T follicular helper cell (primary cell): ENCODE results near the gene PBX1.

Source experiments
- DNase-seq: peaks from one replicate; pipeline ENCODE4 v3.0.0-alpha.2; 2020; ENCODE audit warnings: low read depth

The PBX1 gene

DNA sequence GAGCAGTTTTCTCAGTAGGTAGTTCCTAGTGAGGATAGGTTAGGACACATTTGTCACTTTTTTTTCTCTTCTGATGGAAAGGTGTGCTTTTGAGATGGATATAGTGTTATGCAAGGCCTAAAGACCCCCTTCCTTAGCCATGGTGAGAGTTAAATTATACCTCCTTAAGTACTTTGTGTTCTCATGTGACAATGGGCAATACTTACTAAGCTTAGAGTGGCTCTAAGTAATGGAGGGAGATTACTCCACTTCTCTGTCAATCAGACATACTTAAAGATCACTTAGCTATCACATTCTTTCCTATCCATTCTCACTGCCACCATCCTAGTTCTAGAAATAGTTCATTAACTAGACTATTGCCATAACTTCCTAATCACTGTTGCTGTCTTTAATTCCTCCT, 265.6 kb downstream of the PBX1 start:
- no peak for DNase-seq

DNA sequence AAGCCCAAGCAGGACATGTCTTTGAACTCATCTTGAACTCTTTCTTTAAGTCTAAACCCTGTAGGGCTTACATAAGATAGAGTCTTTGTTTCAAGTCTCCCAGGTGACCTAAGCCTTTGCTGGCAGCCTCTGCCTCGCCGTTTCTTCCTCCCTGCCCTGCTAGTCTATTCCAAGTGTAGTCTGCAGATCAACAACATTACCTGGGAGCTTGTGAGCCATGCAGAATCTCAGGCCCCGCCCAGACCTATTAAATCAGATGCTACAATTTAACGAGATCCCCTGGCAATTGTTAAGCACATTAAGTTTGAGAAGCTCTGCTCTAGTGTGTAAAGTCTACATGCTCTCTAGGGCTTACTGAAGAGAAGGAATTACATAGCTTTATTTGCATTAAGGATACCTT, 271.6 kb downstream of the PBX1 start:
- no peak for DNase-seq

DNA sequence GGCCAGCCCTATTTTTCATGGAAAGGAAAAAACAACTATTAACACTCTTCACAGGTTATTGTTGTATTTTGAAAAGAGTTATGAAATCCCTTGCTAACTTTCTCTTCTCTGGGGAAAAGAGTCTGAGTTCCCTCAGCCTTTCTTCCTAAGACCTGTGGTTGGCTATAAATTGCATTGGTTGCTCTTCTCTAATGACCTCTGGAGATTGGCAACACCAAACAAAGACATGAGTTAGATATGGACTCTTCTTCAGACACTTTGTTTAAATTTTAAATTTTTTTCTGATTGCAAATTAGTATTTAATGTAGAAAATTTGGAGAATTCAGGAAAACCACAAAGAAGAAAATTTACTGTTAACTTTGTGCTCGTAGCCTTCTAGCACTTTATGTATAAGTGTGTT, 275.7 kb downstream of the PBX1 start:
- DNase-seq, result no peak

DNA sequence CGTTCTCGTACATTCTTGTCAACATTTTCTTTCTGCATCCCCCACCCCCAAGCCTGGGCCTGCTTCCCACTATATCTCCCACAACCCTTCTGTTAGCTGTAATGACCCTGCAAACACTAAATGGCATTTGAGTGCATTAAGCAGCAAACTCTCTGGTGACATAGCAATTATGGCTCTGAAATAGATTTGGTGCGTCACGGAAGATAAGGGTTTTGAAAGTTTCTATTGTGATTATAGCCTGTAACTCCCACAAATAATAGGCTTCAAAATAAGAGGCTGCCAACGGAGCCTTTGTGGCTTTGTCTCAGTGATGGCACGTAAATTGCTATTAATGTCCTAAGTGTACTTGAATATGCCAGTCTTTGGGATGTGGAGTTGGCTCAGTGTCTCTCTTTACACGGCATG, 277.6 kb downstream of the PBX1 start:
- DNase-seq, result no peak

DNA sequence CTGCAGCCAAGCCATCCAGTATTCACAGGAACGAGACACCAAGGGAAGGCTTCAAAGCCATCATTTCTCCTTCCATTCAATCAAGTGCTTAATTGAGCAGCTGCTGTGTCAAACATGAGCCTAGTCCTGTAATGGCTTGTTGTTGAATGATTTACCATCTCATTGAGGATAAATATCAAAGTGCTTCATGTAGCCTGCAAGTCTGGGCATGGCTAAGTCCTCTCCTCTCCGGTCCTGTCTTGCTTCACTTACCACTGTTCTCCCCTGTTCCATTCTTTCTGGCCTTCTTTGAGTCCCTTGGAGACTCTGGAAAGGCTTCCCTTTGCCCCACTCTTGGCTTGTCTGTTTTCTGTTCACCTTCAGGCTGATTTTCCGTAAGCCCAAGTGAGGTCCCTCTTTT, 279.8 kb downstream of the PBX1 start:
- DNase-seq, result no peak

DNA sequence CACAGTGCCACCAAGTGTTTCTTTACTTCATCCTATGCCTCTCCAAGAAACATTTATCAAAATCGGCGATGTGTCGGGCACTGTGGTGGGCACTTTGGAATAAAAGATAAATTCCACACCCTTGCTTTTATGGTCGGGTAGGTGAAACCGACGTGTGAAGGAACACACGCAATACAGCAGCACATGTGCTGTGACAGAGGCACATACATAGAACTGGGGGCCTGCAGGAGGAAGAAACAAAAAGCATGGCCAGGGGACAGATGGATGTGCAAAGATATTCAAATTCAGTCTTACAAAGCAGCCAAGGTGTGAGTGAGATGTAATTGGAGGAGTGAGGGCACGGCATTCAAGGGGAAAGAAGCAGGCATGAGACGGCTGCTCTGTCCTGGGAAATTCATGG, 282.0 kb downstream of the PBX1 start:
- DNase-seq, result no peak

DNA sequence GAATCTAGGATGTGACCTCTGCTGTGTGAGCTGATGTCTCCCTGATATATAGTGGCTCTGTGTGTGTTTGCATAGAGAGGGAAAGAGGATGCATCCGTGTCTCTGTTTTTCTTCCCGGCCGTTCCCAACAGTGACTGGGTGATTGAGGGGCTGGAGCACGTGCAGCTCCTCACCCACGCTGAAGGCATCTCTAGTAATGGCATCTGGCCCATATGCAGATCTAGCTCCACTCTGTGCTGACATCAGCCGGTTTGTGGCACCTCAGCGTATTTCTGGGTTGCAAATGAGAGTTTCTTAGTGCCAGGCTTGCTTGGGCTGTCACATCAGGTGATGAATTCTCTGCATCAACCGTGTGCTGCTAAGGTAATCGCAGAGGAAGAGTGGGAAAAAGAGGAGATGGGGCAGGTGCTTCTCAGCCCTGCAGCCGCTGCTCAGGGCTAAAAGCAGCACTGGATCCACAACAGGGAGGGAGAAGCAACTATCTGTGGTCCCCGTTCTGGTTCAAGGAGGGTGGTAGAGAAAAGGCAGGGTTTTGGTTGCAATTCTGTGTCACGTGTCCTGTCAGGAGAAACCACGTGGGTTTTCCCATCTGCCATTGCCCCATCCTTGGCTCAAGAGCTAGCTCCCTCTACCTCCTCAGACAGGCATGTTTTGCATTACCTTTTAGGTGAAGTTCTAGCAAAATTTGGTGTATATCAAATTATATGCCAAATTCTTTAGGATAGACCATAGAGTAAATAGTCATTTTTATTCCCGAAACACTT, 282.9 kb downstream of the PBX1 start:
- no peak for DNase-seq

DNA sequence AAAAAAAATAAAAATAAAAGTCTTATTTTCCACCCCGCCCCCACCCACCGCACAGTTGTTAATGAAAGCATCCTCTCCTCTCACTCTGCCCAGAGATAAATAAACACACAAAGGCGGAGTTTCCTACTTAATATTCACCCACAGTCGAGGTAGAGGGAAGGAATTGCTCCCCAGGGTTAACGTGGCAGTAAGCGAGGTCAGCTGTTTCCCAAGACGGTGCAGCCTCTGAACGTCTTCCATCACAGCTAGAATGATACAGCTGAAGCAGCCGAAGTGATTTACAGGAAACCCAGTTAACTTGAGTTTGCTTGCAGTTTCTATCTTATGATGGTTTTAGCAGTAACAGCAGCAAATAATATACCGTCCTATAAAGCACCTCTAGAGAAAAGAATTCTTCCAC, 283.9 kb downstream of the PBX1 start:
- no peak for DNase-seq

DNA sequence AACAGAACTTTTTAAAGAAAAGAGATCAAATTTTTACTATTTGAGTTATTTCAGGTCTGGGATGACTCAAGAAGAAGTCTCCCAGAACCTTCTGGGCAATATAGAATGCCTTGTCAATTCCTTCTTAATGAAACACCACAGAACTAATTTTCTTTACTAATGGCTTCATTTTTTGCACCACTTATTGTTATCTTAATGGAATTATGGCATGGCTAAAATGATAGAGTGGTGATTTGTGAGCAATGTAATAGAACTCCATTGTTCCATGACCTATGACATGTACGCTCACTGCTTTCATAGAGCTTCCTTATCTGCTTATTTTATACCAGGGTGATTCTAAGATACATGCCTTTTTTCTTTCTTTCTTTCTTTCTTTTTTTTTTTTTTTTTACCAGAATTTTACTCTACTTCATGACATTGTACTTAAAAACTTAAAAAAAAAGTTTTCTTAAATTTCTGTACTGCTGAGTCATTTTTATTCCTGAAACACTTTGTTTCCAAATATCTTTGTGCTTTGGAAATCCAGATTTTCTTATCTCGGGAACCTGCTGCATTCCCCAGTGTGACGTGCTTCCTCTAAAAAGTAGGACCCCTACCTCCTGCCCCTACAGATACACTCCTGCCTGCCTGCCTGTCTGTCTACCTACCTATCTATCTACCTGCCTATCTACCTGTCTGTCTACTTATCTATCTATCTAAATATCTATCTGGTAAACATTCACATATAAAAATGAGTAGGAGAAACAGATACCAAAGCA, 284.9 kb downstream of the PBX1 start:
- no peak for DNase-seq

DNA sequence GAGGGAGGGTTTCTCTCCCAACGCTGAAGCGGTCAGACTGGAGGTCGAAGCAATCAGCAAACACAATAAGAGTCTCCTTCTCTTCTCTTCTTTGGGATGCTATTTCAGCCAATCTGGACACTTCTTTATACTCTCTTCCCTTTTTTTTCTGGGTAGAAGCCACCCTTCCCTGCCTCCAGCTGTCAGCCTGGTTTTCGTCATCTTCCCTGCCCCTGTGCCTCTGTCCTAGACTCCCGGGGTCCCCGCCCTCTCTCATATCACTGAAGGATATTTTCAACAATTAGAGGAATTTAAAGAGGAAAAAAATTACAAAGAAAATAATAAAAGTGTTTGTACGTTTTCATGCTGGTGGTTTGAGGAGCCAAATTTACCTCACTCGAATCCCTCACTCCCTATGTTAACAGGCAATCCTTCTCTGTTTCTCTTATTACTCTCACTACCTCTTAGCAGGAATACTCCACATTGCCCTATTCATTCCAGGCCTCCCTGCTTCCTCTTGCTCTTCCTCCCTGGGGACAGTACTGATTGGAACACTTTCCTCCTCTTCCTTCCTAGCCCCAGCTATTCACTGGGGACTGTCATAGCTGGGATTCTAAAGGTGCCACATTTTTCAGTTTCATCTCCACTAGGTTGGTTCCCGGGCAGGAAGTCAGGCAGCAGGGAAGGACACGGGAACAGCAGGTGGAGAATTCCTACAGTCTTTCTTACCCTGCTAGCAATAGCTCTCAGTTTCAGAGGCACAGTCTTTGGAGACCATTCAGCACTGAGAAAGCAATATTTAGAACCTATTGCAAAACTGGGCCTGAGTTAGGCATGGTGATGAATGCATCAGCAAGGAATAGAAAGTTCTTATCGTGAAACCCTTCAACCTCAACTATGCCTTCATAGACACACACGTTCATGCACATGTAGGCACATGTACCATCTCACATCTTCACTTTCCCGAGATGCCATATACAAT, 288.0 kb downstream of the PBX1 start:
- no peak for DNase-seq

DNA sequence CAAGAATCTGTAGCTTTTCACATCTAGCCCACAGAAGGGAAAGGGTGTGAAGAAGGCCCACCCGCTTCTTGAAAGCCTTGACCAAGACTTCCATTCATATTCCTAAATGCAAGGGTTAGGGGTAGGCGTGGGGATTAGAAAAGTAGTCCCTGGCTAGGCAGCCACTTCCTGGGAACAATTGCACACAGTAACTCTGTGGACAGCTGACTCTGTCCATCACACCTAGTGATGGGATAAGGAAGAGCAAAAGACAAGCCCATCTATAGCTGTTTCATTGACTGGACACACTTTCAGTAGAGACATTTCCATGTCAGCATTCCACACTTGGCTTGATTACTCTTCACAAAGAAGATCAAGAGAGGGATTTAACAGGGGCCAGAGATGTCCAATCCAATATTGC, 294.2 kb downstream of the PBX1 start:
- DNase-seq, result no peak

DNA sequence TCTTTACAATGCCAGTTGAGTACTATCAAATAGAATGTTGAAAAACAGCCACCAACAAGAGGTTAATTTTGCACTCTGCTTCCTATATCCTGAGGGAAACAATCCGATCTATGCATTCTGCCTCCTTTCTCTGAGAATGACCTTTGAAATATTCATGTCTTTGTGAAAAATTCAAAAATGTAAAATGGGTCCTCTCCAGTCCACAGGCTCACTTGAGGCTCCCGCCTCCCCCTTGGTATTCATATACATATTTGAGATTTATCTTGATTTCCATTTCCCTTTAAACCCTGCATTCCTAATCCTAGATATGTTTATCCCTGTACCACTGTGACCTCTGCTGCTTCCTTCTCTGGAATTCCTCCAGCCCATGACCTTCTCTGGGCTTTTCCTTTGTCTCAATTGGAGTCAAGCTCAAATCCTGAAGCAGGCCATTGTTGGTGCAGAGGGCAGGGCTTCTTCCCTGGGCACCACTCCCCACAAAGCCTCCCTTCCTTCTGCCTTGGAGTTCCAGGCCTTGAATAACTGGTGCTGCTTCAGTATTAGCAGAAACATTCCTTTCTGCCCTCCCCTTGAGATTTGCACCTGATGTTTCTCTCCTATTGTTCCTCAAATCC, 296.8 kb downstream of the PBX1 start:
- DNase-seq, result no peak

DNA sequence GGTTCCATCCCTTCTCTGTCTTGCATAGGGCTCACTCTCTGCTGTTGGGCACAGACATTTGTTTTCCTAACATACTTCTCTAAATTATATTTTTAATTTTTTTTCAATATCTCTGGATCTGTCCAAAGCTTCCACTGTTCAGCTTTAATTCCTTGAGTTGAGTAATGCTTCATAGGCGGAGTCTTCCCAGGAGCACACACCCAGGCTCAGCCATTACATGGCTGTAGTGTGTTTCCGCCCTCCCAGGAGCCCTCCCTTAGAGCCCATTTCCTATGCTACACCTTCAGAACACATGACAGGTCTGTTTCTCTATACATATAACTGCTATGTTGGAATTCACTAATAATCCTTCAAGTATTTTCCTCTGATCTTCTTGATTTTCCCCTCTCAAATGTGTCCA, 297.4 kb downstream of the PBX1 start:
- DNase-seq, result no peak

DNA sequence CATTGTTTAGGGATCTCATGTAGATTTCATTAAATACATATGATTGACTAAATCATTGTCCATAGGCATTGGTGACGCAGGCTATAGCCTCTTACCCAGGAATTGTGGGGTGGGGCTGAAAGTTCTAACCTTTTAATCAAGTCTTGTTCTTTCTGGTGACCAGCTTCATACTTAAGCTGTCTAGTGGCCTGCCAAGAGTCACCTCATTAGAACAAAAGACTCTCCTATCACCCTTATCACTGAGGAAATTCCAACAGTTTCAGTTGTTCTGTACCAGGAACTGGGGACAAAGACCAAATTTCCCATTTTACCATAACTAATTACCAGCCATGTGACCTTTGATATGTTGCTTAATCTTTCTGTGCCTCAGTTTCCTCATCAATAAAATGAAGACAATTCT, 298.5 kb downstream of the PBX1 start:
- no peak for DNase-seq

DNA sequence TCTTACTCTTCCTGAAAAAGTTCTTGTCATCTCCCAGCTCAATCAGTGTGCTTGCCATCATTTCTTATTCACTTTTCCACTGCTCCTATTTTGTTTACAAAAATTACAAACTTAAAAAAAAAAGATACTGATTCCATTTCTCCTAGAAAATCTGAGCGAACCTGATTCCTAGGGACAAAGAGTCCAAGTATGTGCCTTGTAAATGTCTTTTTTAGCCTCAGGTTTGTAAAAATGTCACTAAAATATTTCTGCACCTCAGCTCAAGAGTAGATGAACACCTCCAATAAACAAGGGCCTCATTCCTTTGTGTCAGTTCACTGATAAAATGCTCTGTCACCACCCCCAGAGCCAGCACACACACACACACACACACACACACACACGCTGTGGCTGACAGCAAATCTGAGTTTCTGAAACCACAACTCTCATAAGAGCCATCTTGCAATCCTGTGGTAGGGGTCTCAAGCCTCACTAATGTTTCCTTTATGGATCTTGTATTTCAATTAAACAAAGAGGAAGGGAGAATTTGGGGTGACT, 299.2 kb downstream of the PBX1 start:
- no peak for DNase-seq

DNA sequence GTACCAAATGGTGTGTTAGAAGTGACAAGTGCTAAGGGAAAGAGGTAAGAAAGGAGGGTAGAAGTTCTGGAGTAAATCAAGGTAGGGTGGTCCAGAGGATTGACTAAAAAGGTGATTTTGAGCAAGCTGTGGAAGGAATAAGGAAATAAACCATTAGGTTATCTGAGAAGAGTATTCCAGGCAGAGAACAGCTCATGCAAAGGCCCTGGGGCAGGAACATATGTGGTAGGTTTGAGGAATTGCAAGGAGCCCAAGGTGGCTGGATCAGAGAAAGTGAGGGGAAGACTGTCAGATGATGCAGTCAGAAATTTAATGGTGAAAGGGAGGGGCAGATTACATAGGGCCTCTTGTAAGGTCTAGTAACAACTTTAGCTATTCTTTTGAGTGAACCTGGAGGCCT, 302.6 kb downstream of the PBX1 start:
- DNase-seq, result no peak

DNA sequence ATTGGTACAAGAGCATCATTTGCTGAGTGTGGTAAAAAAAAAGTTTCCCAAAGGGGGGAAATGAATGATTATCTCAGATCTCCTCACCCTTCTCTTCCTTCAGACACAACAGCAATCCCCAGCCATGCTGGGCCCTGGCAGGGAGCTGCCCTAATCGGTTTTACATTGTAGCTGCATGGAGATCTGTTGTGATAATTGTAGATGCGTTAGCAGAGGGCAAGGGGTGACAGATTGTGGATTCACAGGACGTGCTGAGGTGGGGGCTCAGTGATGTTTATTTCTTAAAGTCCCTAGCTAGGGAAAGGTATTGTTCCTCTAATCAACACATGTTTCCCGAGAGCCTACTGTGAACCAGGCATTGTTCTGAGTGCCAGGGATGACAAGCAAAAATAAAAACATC, 304.1 kb downstream of the PBX1 start:
- no peak for DNase-seq

DNA sequence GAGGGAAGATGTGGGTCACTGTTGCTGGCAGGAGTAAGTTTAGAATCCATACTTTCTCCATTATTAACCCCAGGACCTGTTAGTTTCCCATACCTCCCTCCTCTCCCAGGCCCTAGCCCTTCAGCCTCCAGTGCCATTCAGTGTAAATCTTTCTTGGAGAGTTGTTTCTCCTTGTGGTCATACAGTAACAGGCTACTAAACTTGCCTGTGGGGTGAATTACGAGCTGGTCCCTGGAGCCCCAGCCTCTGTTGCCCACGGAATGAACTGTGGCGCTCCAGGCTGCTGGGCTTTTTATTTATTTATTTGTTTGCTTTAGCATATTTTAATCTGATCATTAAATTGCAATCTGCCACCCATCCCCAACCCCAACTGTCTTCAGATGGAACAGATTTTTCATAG, 305.2 kb downstream of the PBX1 start:
- no peak for DNase-seq

DNA sequence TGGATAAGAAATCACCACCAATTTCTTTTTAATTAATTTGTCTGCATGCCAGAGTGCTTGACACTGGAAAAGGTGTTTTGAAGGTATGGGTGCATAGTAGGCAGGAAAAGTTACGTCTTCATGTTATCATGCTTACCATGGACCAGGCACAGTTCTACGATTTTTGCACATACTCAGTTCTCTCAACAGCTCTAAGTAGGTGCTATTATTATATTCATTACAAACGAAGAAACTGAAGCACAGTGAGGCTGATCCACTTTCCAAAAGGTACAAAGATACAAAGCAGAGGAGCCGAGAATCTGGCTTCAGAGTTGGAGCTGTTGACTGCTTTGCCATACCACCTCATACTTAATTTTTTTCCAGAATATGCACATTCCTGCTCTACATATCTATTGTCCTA, 306.4 kb downstream of the PBX1 start:
- DNase-seq, result no peak

DNA sequence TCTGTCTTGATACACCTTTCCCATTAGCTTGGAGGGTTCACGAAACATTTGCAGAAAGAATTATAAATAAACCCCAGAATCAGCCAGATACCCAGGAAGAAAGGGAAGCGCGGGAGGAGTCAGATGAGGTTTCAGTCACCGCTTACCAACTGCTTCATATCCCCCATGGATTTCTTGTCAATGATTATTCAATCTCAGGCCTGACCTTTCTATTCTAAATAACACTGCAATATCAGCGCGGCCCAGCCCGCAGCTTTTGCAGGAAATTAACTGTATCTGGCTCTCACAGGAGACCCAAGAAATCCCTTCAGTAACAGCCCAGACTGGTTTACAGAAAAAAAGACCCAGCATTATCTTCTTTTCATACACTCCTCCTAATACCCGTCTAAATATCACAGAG, 308.6 kb downstream of the PBX1 start:
- DNase-seq, result no peak

DNA sequence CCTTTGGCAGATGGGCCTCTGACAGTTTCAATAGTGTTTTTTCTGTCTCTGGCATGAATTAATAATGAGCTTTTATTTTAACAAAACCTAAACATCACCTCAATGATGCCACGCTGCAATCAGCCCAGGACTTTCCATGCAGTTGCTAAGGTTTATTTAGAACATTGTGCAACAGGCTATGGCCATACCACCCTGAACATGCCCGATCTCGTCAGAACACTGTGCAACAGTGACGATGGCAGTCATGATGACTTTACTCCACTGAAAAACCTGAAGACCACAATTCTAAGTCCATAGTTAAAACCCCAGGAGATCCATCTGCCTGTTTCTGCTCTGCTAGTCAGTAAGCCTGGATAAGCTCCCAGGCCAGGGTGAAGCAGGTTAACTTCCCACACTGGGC, 310.0 kb downstream of the PBX1 start:
- no peak for DNase-seq

DNA sequence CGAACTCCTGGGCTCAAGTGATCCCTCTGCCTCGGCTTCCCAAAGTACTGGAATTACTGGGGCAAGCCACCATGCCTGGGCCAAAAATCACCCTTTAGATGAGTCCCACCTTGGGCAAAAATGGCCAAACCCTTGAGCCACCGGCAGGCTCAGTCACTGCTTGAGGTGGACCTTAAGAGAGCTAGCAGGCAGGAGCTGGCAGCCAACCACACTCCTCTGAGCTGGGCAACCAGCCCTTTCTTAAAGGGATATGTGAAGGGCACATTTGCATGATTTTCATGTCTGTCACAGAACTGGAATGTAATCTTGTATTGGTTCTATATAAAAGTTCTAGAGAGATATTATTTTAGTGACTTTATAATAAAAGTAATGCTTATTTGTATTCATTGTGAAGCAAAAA, 316.5 kb downstream of the PBX1 start:
- no peak for DNase-seq
